ENCODE data around the gene ARPC4.

Gene ARPC4

DNA sequence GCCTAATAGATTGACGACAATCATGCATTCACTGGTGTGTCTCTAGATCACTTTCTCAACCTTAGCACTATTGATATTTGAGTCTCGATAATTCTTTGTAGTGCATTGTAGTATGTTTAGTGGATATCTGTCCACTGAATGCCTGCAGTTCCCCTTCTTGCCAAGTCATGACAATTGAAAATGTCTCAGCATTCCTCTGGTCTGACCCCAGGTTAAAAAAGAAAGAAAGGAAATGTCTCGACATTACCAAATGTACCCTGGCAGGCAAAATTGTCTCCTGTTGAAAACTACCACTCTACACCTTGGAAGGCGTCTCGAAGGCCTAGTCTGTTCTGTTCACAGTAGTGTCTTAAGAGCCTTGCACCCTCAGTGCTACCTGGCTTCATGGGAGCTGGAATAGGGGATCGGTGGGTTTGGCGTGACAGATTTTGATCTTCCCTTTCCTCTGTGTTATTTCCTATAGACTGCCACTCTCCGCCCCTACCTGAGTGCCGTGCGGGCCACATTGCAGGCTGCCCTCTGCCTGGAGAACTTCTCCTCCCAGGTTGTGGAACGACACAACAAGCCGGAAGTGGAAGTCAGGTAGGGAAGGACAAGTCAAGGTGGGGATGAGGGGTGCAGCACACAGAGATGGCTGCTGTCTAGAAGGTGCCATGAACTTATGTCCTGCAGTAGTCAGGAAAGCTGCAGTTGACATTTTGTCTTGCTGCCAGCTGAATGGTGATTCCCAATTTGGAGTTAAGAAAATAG is 4.5 kb downstream of the ARPC4 start:
- peaks cover 17% of the 10 kb centered on the region for H3K36me3 ChIP-seq (replicated peaks; ENCODE audit: insufficient read depth, low read length)
- no peaks in the 10 kb centered on the region for H3K9me2 ChIP-seq (replicated peaks; ENCODE audit: insufficient read depth, low read length)
- no peaks in the 10 kb centered on the region for H3K9me3 ChIP-seq (replicated peaks; ENCODE audit: insufficient read depth, low read length)
- H2AFZ ChIP-seq (ENCODE audit: low read length) = no peak overlapping the region
- no peak overlapping the region for H3K4me3 ChIP-seq (ENCODE audit: low read length)
- no peaks in the 10 kb centered on the region for H3K4me1 ChIP-seq (ENCODE audit: low read length)
- no peaks in the 10 kb centered on the region for H3K27me3 ChIP-seq (replicated peaks; ENCODE audit: insufficient read depth, low read length)
- H3K27ac ChIP-seq (ENCODE audit: low read length) = no peak overlapping the region
- no peak overlapping the region for H3K9ac ChIP-seq (ENCODE audit: low read length)
- no peaks in the 10 kb centered on the region for H4K20me1 ChIP-seq (ENCODE audit: insufficient read depth, low read length)
- DNase-seq = no peak
- TF ChIP-seq EZH2 (optimal IDR thresholded peaks at IDR 0.05; ENCODE audit: low read depth, low read length) (no peak), EZH2phosphoT487 (IDR thresholded peaks at IDR 0.05; ENCODE audit: low read length) (no peak)
- TF ChIP-seq, protein P1, sequence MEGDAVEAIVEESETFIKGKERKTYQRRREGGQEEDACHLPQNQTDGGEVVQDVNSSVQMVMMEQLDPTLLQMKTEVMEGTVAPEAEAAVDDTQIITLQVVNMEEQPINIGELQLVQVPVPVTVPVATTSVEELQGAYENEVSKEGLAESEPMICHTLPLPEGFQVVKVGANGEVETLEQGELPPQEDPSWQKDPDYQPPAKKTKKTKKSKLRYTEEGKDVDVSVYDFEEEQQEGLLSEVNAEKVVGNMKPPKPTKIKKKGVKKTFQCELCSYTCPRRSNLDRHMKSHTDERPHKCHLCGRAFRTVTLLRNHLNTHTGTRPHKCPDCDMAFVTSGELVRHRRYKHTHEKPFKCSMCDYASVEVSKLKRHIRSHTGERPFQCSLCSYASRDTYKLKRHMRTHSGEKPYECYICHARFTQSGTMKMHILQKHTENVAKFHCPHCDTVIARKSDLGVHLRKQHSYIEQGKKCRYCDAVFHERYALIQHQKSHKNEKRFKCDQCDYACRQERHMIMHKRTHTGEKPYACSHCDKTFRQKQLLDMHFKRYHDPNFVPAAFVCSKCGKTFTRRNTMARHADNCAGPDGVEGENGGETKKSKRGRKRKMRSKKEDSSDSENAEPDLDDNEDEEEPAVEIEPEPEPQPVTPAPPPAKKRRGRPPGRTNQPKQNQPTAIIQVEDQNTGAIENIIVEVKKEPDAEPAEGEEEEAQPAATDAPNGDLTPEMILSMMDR (IDR thresholded peaks at IDR 0.05; ENCODE audit: low read length) = no peak
- H3F3A ChIP-seq (ENCODE audit: insufficient read depth, low read length) = no peaks in the 10 kb centered on the region
- peaks cover 54% of the 10 kb centered on the region for H3K79me2 ChIP-seq (ENCODE audit: low read length)
- H3K4me2 ChIP-seq (ENCODE audit: low read depth, low read length) = no peak overlapping the region

DNA sequence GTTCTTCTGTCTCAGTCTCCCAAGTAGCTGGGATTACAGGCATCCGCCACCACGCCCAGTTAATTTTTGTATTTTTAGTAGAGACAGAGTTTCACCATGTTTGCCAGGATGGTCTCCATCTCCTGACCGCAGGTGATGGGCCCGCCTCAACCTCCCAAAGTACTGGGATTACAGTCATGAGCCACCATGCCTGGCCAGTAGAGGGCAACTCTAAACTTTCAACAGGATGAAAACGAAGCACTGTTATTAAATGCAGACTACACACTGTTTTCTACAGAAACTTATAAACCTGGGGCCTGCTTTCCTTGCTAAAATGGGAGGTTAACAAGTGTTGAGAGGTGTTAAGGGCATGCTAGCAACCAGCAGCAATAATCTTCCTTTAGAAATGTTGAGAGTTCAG is 7.6 kb downstream of the ARPC4 start:
- Histone ChIP-seq H3K9ac (ENCODE audit: low read length) (no peak overlapping the region), H3K36me3 (replicated peaks; ENCODE audit: insufficient read depth, low read length) (peaks cover 32% of the 10 kb centered on the region), H3K27me3 (replicated peaks; ENCODE audit: insufficient read depth, low read length) (no peaks in the 10 kb centered on the region), H3K4me2 (ENCODE audit: low read depth, low read length) (no peak overlapping the region), H2AFZ (ENCODE audit: low read length) (no peak overlapping the region), H4K20me1 (ENCODE audit: insufficient read depth, low read length) (no peaks in the 10 kb centered on the region), H3K9me3 (replicated peaks; ENCODE audit: insufficient read depth, low read length) (no peaks in the 10 kb centered on the region), H3F3A (ENCODE audit: insufficient read depth, low read length) (no peaks in the 10 kb centered on the region), H3K79me2 (ENCODE audit: low read length) (peaks cover 27% of the 10 kb centered on the region), H3K4me1 (ENCODE audit: low read length) (no peaks in the 10 kb centered on the region), H3K27ac (ENCODE audit: low read length) (no peak overlapping the region), H3K9me2 (replicated peaks; ENCODE audit: insufficient read depth, low read length) (no peaks in the 10 kb centered on the region), H3K4me3 (ENCODE audit: low read length) (no peak overlapping the region)
- DNase-seq = no peak
- TF ChIP-seq, protein P1 (IDR thresholded peaks at IDR 0.05; ENCODE audit: low read length) = no peak; the same call in 1 of the 2 replicates
- TF ChIP-seq EZH2phosphoT487 (IDR thresholded peaks at IDR 0.05; ENCODE audit: low read length) = no peak
- no peak for TF ChIP-seq EZH2 (optimal IDR thresholded peaks at IDR 0.05; ENCODE audit: low read depth, low read length)

DNA sequence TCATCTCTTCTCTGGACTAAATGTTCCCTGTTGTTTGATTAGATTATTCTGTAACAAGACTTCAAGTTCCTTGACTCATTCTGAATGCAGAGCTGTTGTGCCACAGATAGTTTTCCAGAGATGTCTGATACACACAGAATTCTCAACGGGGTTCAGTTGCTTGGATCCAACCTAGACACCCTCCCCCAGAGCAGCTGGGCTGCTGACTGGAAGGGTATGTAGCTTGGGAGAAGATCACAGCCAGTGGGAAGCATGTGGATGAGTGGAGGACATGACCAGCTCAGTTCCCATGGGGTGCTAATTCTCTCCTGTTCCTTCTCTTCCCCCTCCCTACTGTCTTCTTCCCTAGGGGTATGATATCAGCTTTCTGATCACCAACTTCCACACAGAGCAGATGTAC is 10.6 kb downstream of the ARPC4 start:
- no peaks in the 10 kb centered on the region for H3K27me3 ChIP-seq (replicated peaks; ENCODE audit: insufficient read depth, low read length)
- no peak for DNase-seq
- no peak for TF ChIP-seq EZH2phosphoT487 (IDR thresholded peaks at IDR 0.05; ENCODE audit: low read length)
- no peak for TF ChIP-seq EZH2 (optimal IDR thresholded peaks at IDR 0.05; ENCODE audit: low read depth, low read length)
- TF ChIP-seq, protein P1 (IDR thresholded peaks at IDR 0.05; ENCODE audit: low read length) = no peak
- H3F3A ChIP-seq (ENCODE audit: insufficient read depth, low read length) = peaks cover 3% of the 10 kb centered on the region; the same call in 1 of the 2 replicates
- H3K79me2 ChIP-seq (ENCODE audit: low read length) = no peaks in the 10 kb centered on the region; the same call in 1 of the 2 replicates
- H3K4me1 ChIP-seq (ENCODE audit: low read length) = no peaks in the 10 kb centered on the region
- no peaks in the 10 kb centered on the region for H3K9me3 ChIP-seq (replicated peaks; ENCODE audit: insufficient read depth, low read length)
- peaks cover 25% of the 10 kb centered on the region for H3K36me3 ChIP-seq (replicated peaks; ENCODE audit: insufficient read depth, low read length)
- no peaks in the 10 kb centered on the region for H3K9me2 ChIP-seq (replicated peaks; ENCODE audit: insufficient read depth, low read length)
- no peak overlapping the region for H3K27ac ChIP-seq (ENCODE audit: low read length)
- no peak overlapping the region for H3K4me2 ChIP-seq (ENCODE audit: low read depth, low read length)
- no peak overlapping the region for H2AFZ ChIP-seq (ENCODE audit: low read length)
- no peaks in the 10 kb centered on the region for H4K20me1 ChIP-seq (ENCODE audit: insufficient read depth, low read length)
- no peak overlapping the region for H3K4me3 ChIP-seq (ENCODE audit: low read length)
- H3K9ac ChIP-seq (ENCODE audit: low read length) = no peak overlapping the region

Data from MM.1S (cell line).